GM23338 (cell line): Measurements from ENCODE around the gene ADAMTS10. TPM values are rescaled to one million over a fixed set of nuclear protein-coding genes. Genes with fewer than 3 reads are reported as not detected.

Source experiments
- ATAC-seq: fragments of 200-7000 bp; cut with Tn5 transposase; 3 replicates; pipeline ENCODE4 v1.9.1; 2020
- DNase-seq: peaks from one replicate; pipeline ENCODE4 v3.0.0-alpha.2; 2015; ENCODE audit warnings: low spot score
- H2AFZ ChIP-seq: fragments of 200-600 bp; sonication (generic); 2 replicates; pipeline ENCODE4 v1.8.0; 2016; ENCODE audit warnings: antibody characterized with exemption, mild to moderate bottlenecking, moderate library complexity
- H3F3A ChIP-seq: fragments of 200-600 bp; sonication (generic); replicated peaks from 2 replicates; pipeline ENCODE4 v1.8.0; 2017; ENCODE audit warnings: antibody characterized with exemption, mixed run types, low read depth
- H3K27ac ChIP-seq: fragments of 200-600 bp; sonication (generic); 2 replicates; pipeline ENCODE4 v1.6.1; 2016; ENCODE audit warnings: low read depth
- H3K27me3 ChIP-seq: fragments of 200-600 bp; sonication (generic); 2 replicates; pipeline ENCODE4 v1.8.0; 2016; ENCODE audit warnings: mild to moderate bottlenecking, mixed run types, moderate library complexity; ENCODE audit not compliant: insufficient read depth
- H3K36me3 ChIP-seq: fragments of 200-600 bp; sonication (generic); 2 replicates; pipeline ENCODE4 v1.8.0; 2016; ENCODE audit warnings: mild to moderate bottlenecking; ENCODE audit not compliant: insufficient read depth
- H3K4me1 ChIP-seq: fragments of 200-600 bp; sonication (generic); 2 replicates; pipeline ENCODE4 v1.8.0; 2016; ENCODE audit warnings: mild to moderate bottlenecking, moderate library complexity; ENCODE audit not compliant: insufficient read depth
- H3K4me2 ChIP-seq: fragments of 200-600 bp; sonication (generic); 2 replicates; pipeline ENCODE4 v1.7.1; 2017; ENCODE audit warnings: mixed run types
- H3K4me3 ChIP-seq: fragments of 200-600 bp; sonication (generic); 2 replicates; pipeline ENCODE4 v1.6.1; 2016; ENCODE audit warnings: mixed run types
- H3K79me2 ChIP-seq: fragments of 200-600 bp; sonication (generic); replicated peaks from 2 replicates; pipeline ENCODE4 v1.8.0; 2017; ENCODE audit warnings: mild to moderate bottlenecking; ENCODE audit not compliant: insufficient read depth
- H3K9me2 ChIP-seq: fragments of 200-600 bp; sonication (generic); 2 replicates; pipeline ENCODE4 v1.8.0; 2017; ENCODE audit not compliant: insufficient read depth
- H4K20me1 ChIP-seq: fragments of 200-600 bp; sonication (generic); replicated peaks from 2 replicates; pipeline ENCODE4 v1.8.0; 2017; ENCODE audit warnings: mild to moderate bottlenecking; ENCODE audit not compliant: insufficient read depth
- H3K27ac Mint-ChIP-seq: 2 replicates; pipeline ENCODE4 v1.8.0; 2020; ENCODE audit warnings: inconsistent platforms, mild to moderate bottlenecking, moderate library complexity, mixed read lengths
- H3K27me3 Mint-ChIP-seq: 3 replicates; pipeline ENCODE4 v1.8.0; 2022; ENCODE audit warnings: low read depth, mild to moderate bottlenecking, moderate library complexity, mixed read lengths, inconsistent platforms; ENCODE audit not compliant: insufficient read depth, poor library complexity
- H3K36me3 Mint-ChIP-seq: 3 replicates; pipeline ENCODE4 v1.8.0; 2021; ENCODE audit warnings: low read depth, mild to moderate bottlenecking, inconsistent platforms, moderate library complexity, mixed read lengths
- H3K4me1 Mint-ChIP-seq: 3 replicates; pipeline ENCODE4 v1.8.0; 2020; ENCODE audit warnings: mild to moderate bottlenecking, inconsistent platforms, mixed read lengths
- H3K4me3 Mint-ChIP-seq: 3 replicates; pipeline ENCODE4 v1.8.0; 2021; ENCODE audit warnings: moderate library complexity, mild to moderate bottlenecking, inconsistent platforms, mixed read lengths
- H3K9me3 Mint-ChIP-seq: 3 replicates; pipeline ENCODE4 v1.8.0; 2020; ENCODE audit warnings: moderate library complexity, mild to moderate bottlenecking, inconsistent platforms, mixed read lengths
- CREB1 ChIP-seq: fragments of 250-450 bp; sonication (Bioruptor Pico); IDR thresholded peaks from 2 replicates; pipeline ENCODE4 v1.5.0; 2020; ENCODE audit warnings: low read depth, mild to moderate bottlenecking, moderate library complexity
- CTCF ChIP-seq, 2 experiments: fragments of 200-600 bp in 1 of 2; sonication (generic) in 1 of 2; conservative IDR thresholded peaks; 2 replicates each; pipeline versions ENCODE4 v1.5.1 to v1.6.1; 2016 to 2017; ENCODE audit warnings: antibody characterized with exemption in 2 of 2, low read depth in 2 of 2, mild to moderate bottlenecking in 2 of 2, moderate library complexity in 1 of 2
- EZH2phosphoT487 ChIP-seq: fragments of 200-600 bp; sonication (generic); IDR thresholded peaks from one replicate; pipeline ENCODE4 v1.8.1; 2018; ENCODE audit warnings: antibody characterized with exemption; ENCODE audit not compliant: unreplicated experiment
- STAT1 ChIP-seq: IDR thresholded peaks from one replicate; pipeline ENCODE4 v1.6.1; 2016; ENCODE audit warnings: antibody characterized with exemption; ENCODE audit not compliant: unreplicated experiment
- ZNF114 ChIP-seq: fragments of 250-450 bp; sonication (Bioruptor Pico); IDR thresholded peaks from 2 replicates; pipeline ENCODE4 v1.5.0; 2020; ENCODE audit warnings: mild to moderate bottlenecking, moderate library complexity
- ZNF331 ChIP-seq: fragments of 250-450 bp; sonication (Bioruptor Pico); IDR thresholded peaks from 2 replicates; pipeline ENCODE4 v1.5.0; 2020; ENCODE audit warnings: low read depth, mild to moderate bottlenecking, moderate library complexity
- ZNF462 ChIP-seq: fragments of 250-450 bp; sonication (Bioruptor Pico); IDR thresholded peaks from 2 replicates; pipeline ENCODE4 v1.5.0; 2020; ENCODE audit warnings: mild to moderate bottlenecking, moderate library complexity
- polyA plus RNA-seq: library from polyadenylated mRNA; unstranded; fragments of >200 nt; fragmentation: Nextera tagmentation; extraction: Ambion mirVana; gene quantifications from 2 replicates; pipeline ENCODE4 v1.2.1, GENCODE V29; 2016
- total RNA-seq: library from RNA; depleted of rRNA; stranded (reverse); fragments of >200 nt; shearing (Covaris generic); gene quantifications from 2 replicates; pipeline ENCODE4 v1.2.3, GENCODE V29; 2014

The ADAMTS10 gene
- total and polyA plus RNA-seq, 2 experiments from 2014 or later, result 5.0 to 25.9 TPM

- Histone ChIP-seq H3K4me3 (no peak overlapping the region), H3K9me2 (no peaks in the 10 kb centered on the region), H3K36me3 (no peaks in the 10 kb centered on the region), H3K4me2 (no peak overlapping the region), H4K20me1 (0 out of 2 replicates have a peak, but pooled peaks cover 3% of the 10 kb centered on the region), H3K27me3 (peaks cover 19% of the 10 kb centered on the region), H3K4me1 (peaks cover 16% of the 10 kb centered on the region), H2AFZ (no peak overlapping the region), H3K27ac (no peak overlapping the region), H3K79me2 (no peaks in the 10 kb centered on the region), H3F3A (peaks cover 11% of the 10 kb centered on the region; the same call in 1 of the 2 replicates)
- no peak for DNase-seq
- Mint-ChIP-seq H3K9me3 (peaks cover 11% of the 10 kb centered on the region), H3K4me1 (peaks cover 13% of the 10 kb centered on the region), H3K36me3 (peaks cover 13% of the 10 kb centered on the region), H3K4me3 (no peak overlapping the region), H3K27ac (no peak overlapping the region), H3K27me3 (peaks cover 28% of the 10 kb centered on the region)
- TF ChIP-seq STAT1, result no peak
- no peak for TF ChIP-seq CREB1 (CRISPR knock-in tag)
- no peak for TF ChIP-seq ZNF331
- no peak for TF ChIP-seq EZH2phosphoT487
- no peak for TF ChIP-seq ZNF114 (CRISPR knock-in tag)
- no peak for TF ChIP-seq ZNF462 (CRISPR knock-in tag)
- no peak for TF ChIP-seq CTCF (conservative IDR thresholded peaks at IDR 0.05; ENCODE audit: low read depth in 2 of 2)
- no peak for ATAC-seq
Measured at GRCh38 chr19:8589177-8589714, 21.3 kb downstream of the ADAMTS10 start.
